AG10803 (cell line): ENCODE measurements around the gene UPK3B.
"Not testable (repeated sequence)": the region's sequence is repeated elsewhere in the genome, so short reads cannot be mapped to it uniquely, and the experiment has no call there.

Experiments
- DNase-seq: peaks from one replicate; pipeline ENCODE4 v3.0.0; 2010; ENCODE audit warnings: low read depth
- H3K4me3 ChIP-seq: 2 replicates; pipeline ENCODE4 v1.5.1; 2011; ENCODE audit warnings: mild to moderate bottlenecking, low read length, control low read depth
- CTCF ChIP-seq: conservative IDR thresholded peaks from 2 replicates; pipeline ENCODE4 v1.5.1; 2011; ENCODE audit warnings: mild to moderate bottlenecking, low read length, control low read depth, inconsistent platforms

The UPK3B gene

GRCh38 chr7:76513817-76514799, 3.8 kb downstream of the UPK3B start:
- H3K4me3 ChIP-seq = no peak overlapping the region
- DNase-seq = no peak
- TF ChIP-seq CTCF = no peak

- TF ChIP-seq CTCF = no peak
- no peak overlapping the region for H3K4me3 ChIP-seq
- no peak for DNase-seq
These were observed 4.8 kb downstream of the UPK3B start for GRCh38 chr7:76514926-76515771.

GRCh38 chr7:76515999-76516443, 5.7 kb downstream of the UPK3B start:
- peak; percentile 35 for DNase-seq
- TF ChIP-seq CTCF = peak; percentile 67
- no peak overlapping the region for H3K4me3 ChIP-seq

- H3K4me3 ChIP-seq, DNase-seq: not testable (repeated sequence)
These were observed 6.6 kb downstream of the UPK3B start for GRCh38 chr7:76516932-76517331.

GRCh38 chr7:76526183-76526582, 15.8 kb downstream of the UPK3B start:
- DNase-seq, H3K4me3 ChIP-seq: not testable (repeated sequence)

- DNase-seq, H3K4me3 ChIP-seq: not testable (repeated sequence)
These were observed 21.3 kb downstream of the UPK3B start for GRCh38 chr7:76531643-76532042.

- H3K4me3 ChIP-seq, DNase-seq: not testable (repeated sequence)
These were observed 32.8 kb downstream of the UPK3B start, which contains the start of gene SPDYE16 for GRCh38 chr7:76543197-76543596. Gene SPDYE16 (minus strand): TSS chr7:76543297. CDS start chr7:76541459, 1,838 bp downstream.

- peak overlapping the region; percentile 68 for H3K4me3 ChIP-seq
- DNase-seq = peak; percentile 92
These were observed 38.9 kb downstream of the UPK3B start for GRCh38 chr7:76549025-76549854.

GRCh38 chr7:76549855-76550248, 39.5 kb downstream of the UPK3B start:
- DNase-seq = not testable (repeated sequence)
- peak overlapping the region; percentile 68 for H3K4me3 ChIP-seq

- not testable (repeated sequence) for DNase-seq, H3K4me3 ChIP-seq
These were observed 41.6 kb downstream of the UPK3B start for GRCh38 chr7:76551992-76552391.

GRCh38 chr7:76559685-76560084, 49.3 kb downstream of the UPK3B start:
- not testable (repeated sequence) for H3K4me3 ChIP-seq, DNase-seq

GRCh38 chr7:76560157-76560556, 49.8 kb downstream of the UPK3B start:
- not testable (repeated sequence) for H3K4me3 ChIP-seq, DNase-seq

GRCh38 chr7:76561342-76561741, 51.0 kb downstream of the UPK3B start:
- not testable (repeated sequence) for DNase-seq, H3K4me3 ChIP-seq

- H3K4me3 ChIP-seq, DNase-seq: not testable (repeated sequence)
These were observed 54.6 kb downstream of the UPK3B start for GRCh38 chr7:76565001-76565400.
